Epithelial cell of esophagus (primary cell): Measurements from ENCODE around the gene ARFGAP1.

Experiments
- DNase-seq: peaks from one replicate; pipeline ENCODE4 v3.0.0; 2010; ENCODE audit warnings: low read depth
- H3K4me3 ChIP-seq: 2 replicates; pipeline ENCODE4 v1.5.1; 2011; ENCODE audit warnings: mild to moderate bottlenecking, low read length, control low read depth
- CTCF ChIP-seq: IDR thresholded peaks from 2 replicates; pipeline ENCODE4 v1.5.1; 2011; ENCODE audit warnings: low read depth, mild to moderate bottlenecking, low read length, control low read depth, inconsistent platforms; ENCODE audit not compliant: insufficient read depth; ENCODE audit errors: missing control alignments

ARFGAP1 gene

GRCh38 chr20:63309261-63310071 is 36.9 kb downstream of the ARFGAP1 start:
- peak; percentile 14 for DNase-seq

GRCh38 chr20:63310265-63310991 is 37.8 kb downstream of the ARFGAP1 start:
- H3K4me3 ChIP-seq = no peak overlapping the region
- TF ChIP-seq CTCF = no peak
- DNase-seq = no peak

More at GRCh38 chr20:63309261-63310071, 36.9 kb downstream of the ARFGAP1 start:
- TF ChIP-seq CTCF = peak; percentile 69
- no peak overlapping the region for H3K4me3 ChIP-seq

- TF ChIP-seq CTCF = no peak
- H3K4me3 ChIP-seq = no peak overlapping the region
- DNase-seq = no peak
These were observed 38.7 kb downstream of the ARFGAP1 start for GRCh38 chr20:63311186-63311832.

DNA sequence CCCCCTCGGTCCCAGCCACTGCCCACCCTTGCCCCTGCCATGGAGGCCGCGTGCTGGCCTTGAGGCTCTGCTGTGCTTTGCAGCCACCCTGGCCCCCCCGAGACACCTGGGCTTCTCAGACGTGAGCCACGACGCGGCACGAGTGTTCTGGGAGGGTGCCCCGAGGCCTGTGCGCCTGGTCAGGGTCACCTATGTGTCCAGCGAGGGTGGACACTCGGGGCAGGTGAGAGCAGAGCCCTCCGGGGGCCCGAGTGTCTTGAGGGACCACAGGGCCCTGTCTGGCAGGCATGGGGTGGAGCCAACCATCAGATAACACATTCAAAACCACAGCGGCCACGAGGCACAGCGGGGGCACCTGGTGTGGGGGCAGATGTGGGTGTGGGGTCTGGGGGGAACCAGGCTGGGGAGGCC is 39.2 kb downstream of the ARFGAP1 start:
- no peak for DNase-seq
- no peak overlapping the region for H3K4me3 ChIP-seq
- no peak for TF ChIP-seq CTCF

DNA sequence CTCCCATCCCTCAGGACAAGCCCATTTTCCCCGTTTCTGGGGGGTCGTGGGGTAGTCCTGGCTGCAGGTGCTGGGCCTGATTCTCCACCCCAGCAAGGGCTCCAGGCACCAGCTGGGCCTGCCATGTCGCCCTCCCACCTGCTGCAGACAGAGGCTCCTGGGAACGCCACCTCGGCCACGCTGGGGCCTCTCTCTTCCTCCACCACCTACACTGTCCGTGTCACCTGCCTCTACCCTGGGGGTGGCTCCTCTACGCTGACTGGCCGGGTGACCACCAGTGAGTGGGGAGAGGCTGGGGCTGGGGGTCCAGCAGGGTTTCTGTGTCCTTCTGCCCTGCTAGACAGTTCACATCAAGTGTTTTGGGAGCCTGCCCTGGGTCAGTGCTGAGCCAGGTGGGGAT is 39.7 kb downstream of the ARFGAP1 start:
- no peak overlapping the region for H3K4me3 ChIP-seq
- DNase-seq = no peak
- no peak for TF ChIP-seq CTCF

GRCh38 chr20:63312690-63313348 is 40.2 kb downstream of the ARFGAP1 start:
- H3K4me3 ChIP-seq = no peak overlapping the region
- TF ChIP-seq CTCF = no peak
- DNase-seq = no peak
